Cardiac muscle cell (in vitro differentiated cells and primary cell): Measurements from ENCODE around the gene VPS29. TPM values are rescaled to one million over a fixed set of nuclear protein-coding genes. Genes with fewer than 3 reads are reported as not detected.
A peak's percentile ranks its signal among the peaks of the same experiment; 100 is the strongest.
"Not testable (repeated sequence)": the region's sequence is repeated elsewhere in the genome, so short reads cannot be mapped to it uniquely, and the experiment has no call there.

Experiments
- DNase-seq, 2 donors: peaks; one replicate each; pipeline versions ENCODE4 v3.0.0 to v3.0.0-alpha.2; 2010 to 2017; ENCODE audit warnings: low read depth in 1 of 2, low spot score in 1 of 2
- H3K27ac ChIP-seq: fragments of 200-600 bp; sonication (generic); 2 replicates; pipeline ENCODE4 v1.5.1; 2016
- H3K27me3 ChIP-seq: fragments of 200-600 bp; sonication (generic); 2 replicates; pipeline ENCODE4 v1.6.0; 2016; ENCODE audit warnings: control low read depth
- H3K36me3 ChIP-seq: fragments of 200-600 bp; sonication (generic); 2 replicates; pipeline ENCODE4 v1.5.1; 2016; ENCODE audit warnings: control low read depth
- H3K4me1 ChIP-seq: fragments of 200-600 bp; sonication (generic); 2 replicates; pipeline ENCODE4 v1.8.1; 2017; ENCODE audit warnings: low read depth, mild to moderate bottlenecking, mixed run types
- H3K4me3 ChIP-seq: fragments of 200-600 bp; sonication (generic); 2 replicates; pipeline ENCODE4 v1.5.1; 2016; ENCODE audit warnings: mild to moderate bottlenecking
- H3K9me3 ChIP-seq: fragments of 200-600 bp; sonication (generic); 2 replicates; pipeline ENCODE4 v1.5.1; 2017; ENCODE audit warnings: low read depth, mild to moderate bottlenecking, control low read depth
- CTCF ChIP-seq: IDR thresholded peaks from 2 replicates; pipeline ENCODE4 v1.5.1; 2012; ENCODE audit warnings: low read depth, mild to moderate bottlenecking, low read length
- polyA plus RNA-seq: library from polyadenylated mRNA; unstranded; fragments of >200 nt; fragmentation: Nextera tagmentation; extraction: Ambion mirVana; gene quantifications from 2 replicates; pipeline ENCODE4 v1.2.1, GENCODE V29; 2016
- total RNA-seq: library from RNA; depleted of rRNA; stranded (reverse); fragments of >200 nt; gene quantifications from 2 replicates; pipeline ENCODE4 v1.2.3, GENCODE V29; 2016

VPS29 gene
- total and polyA plus RNA-seq, 2 experiments from 2014 or later: 57.7 to 170 TPM

- H3K4me3 ChIP-seq: peak overlapping the region; percentile 83
- no peak overlapping the region for H3K27ac ChIP-seq
- H3K9me3 ChIP-seq: no peaks in the 10 kb centered on the region
- H3K4me1 ChIP-seq: peaks cover 6% of the 10 kb centered on the region
- TF ChIP-seq CTCF: no peak
- H3K27me3 ChIP-seq: no peaks in the 10 kb centered on the region
- DNase-seq: no peak
- peaks cover 6% of the 10 kb centered on the region for H3K36me3 ChIP-seq
These were observed 35.1 kb downstream of the VPS29 start for GRCh38 chr12:110466791-110467190.

- not testable (repeated sequence) for H3K27ac ChIP-seq, H3K9me3 ChIP-seq, H3K27me3 ChIP-seq, DNase-seq, H3K4me1 ChIP-seq, H3K36me3 ChIP-seq, H3K4me3 ChIP-seq
These were observed 36.1 kb downstream of the VPS29 start for GRCh38 chr12:110465765-110466164.

- H3K4me1 ChIP-seq: peaks cover 6% of the 10 kb centered on the region
- H3K27me3 ChIP-seq: no peaks in the 10 kb centered on the region
- H3K9me3 ChIP-seq: no peaks in the 10 kb centered on the region
- TF ChIP-seq CTCF: no peak
- DNase-seq: no peak
- no peak overlapping the region for H3K27ac ChIP-seq
- no peak overlapping the region for H3K4me3 ChIP-seq
- peaks cover 6% of the 10 kb centered on the region for H3K36me3 ChIP-seq
These were observed 36.9 kb downstream of the VPS29 start for GRCh38 chr12:110465024-110465423.

GRCh38 chr12:110461189-110461588 is 40.7 kb downstream of the VPS29 start:
- H3K27ac ChIP-seq, H3K4me1 ChIP-seq, H3K27me3 ChIP-seq, H3K4me3 ChIP-seq, H3K9me3 ChIP-seq, DNase-seq: not testable (repeated sequence)
- peaks cover 15% of the 10 kb centered on the region for H3K36me3 ChIP-seq

GRCh38 chr12:110458756-110459155 is 43.2 kb downstream of the VPS29 start:
- DNase-seq: no peak
- H3K9me3 ChIP-seq: no peaks in the 10 kb centered on the region
- no peak for TF ChIP-seq CTCF

GRCh38 chr12:110453569-110454296 is 48.2 kb downstream of the VPS29 start:
- Histone ChIP-seq H3K4me1 (no peaks in the 10 kb centered on the region), H3K27me3 (no peaks in the 10 kb centered on the region), H3K27ac (no peak overlapping the region), H3K9me3 (no peaks in the 10 kb centered on the region), H3K4me3 (no peak overlapping the region), H3K36me3 (peaks cover 33% of the 10 kb centered on the region)
- no peak for TF ChIP-seq CTCF
- DNase-seq: no peak

More at GRCh38 chr12:110458756-110459155, 43.2 kb downstream of the VPS29 start:
- no peak overlapping the region for H3K27ac ChIP-seq
- no peak overlapping the region for H3K4me3 ChIP-seq
- no peaks in the 10 kb centered on the region for H3K27me3 ChIP-seq
- peaks cover 22% of the 10 kb centered on the region for H3K36me3 ChIP-seq
- H3K4me1 ChIP-seq: no peaks in the 10 kb centered on the region
